H1 (cell line): ENCODE results near the gene STRIT1.

Experiments
- ATF3 ChIP-seq: IDR thresholded peaks from 2 replicates; pipeline ENCODE4 v1.6.1; 2011; ENCODE audit warnings: low read depth, mild to moderate bottlenecking, low read length; ENCODE audit not compliant: insufficient read depth
- CHD2 ChIP-seq: IDR thresholded peaks from 2 replicates; pipeline ENCODE4 v1.6.1; 2012; ENCODE audit warnings: low read length, improper control_type of control experiment
- CTCF ChIP-seq, 3 experiments: IDR thresholded peaks; 1 replicate in 2 of 3; 2 replicates in 1 of 3; pipeline versions ENCODE4 v1.5.1 to v1.6.1; 2011; ENCODE audit warnings: low read length in 3 of 3, mild to moderate bottlenecking in 3 of 3, inconsistent platforms in 2 of 3, low read depth in 1 of 3, moderate library complexity in 1 of 3; ENCODE audit not compliant: insufficient read depth in 1 of 3; ENCODE audit errors: control extremely low read depth in 1 of 3
- EZH2 ChIP-seq: fragments of 200-600 bp; sonication (generic); IDR thresholded peaks from 2 replicates; pipeline ENCODE4 v1.7.1; 2012; ENCODE audit warnings: low read depth, mild to moderate bottlenecking, moderate library complexity, low read length, inconsistent platforms; ENCODE audit not compliant: severe bottlenecking
- JUND ChIP-seq: IDR thresholded peaks from 2 replicates; pipeline ENCODE4 v1.6.1; 2011; ENCODE audit warnings: mild to moderate bottlenecking, improper control_type of control experiment, low read length
- MAX ChIP-seq: IDR thresholded peaks from 2 replicates; pipeline ENCODE4 v1.6.1; 2012; ENCODE audit warnings: inconsistent platforms
- NANOG ChIP-seq: IDR thresholded peaks from 2 replicates; pipeline ENCODE4 v1.6.1; 2011; ENCODE audit warnings: low read length, low read depth, mild to moderate bottlenecking, inconsistent platforms; ENCODE audit not compliant: insufficient read depth, poor library complexity, severe bottlenecking
- POLR2AphosphoS5 ChIP-seq: IDR thresholded peaks from 2 replicates; pipeline ENCODE4 v1.6.1; 2011; ENCODE audit warnings: low read depth, low read length
- POU5F1 ChIP-seq: IDR thresholded peaks from 2 replicates; pipeline ENCODE4 v1.6.1; 2011; ENCODE audit warnings: low read depth, mild to moderate bottlenecking, low read length, moderate library complexity
- TAF1 ChIP-seq: IDR thresholded peaks from 2 replicates; pipeline ENCODE4 v1.6.1; 2011; ENCODE audit warnings: mild to moderate bottlenecking, low read depth, low read length

GRCh38 chr3:155334215-155334913, 40.9 kb upstream of the STRIT1 start:
- no peak for TF ChIP-seq ATF3
- no peak for TF ChIP-seq CTCF (IDR thresholded peaks at IDR 0.05; ENCODE audit: control extremely low read depth in 1 of 3, insufficient read depth in 1 of 3, low read depth in 1 of 3, low read length in 3 of 3)
- no peak for TF ChIP-seq EZH2
- no peak for TF ChIP-seq NANOG
- TF ChIP-seq TAF1, result no peak
- no peak for TF ChIP-seq MAX
- no peak for TF ChIP-seq POU5F1
- TF ChIP-seq CHD2, result no peak
- TF ChIP-seq JUND, result no peak
- no peak for TF ChIP-seq POLR2AphosphoS5
